ENCODE measurements around the gene CAMTA1. TPM values are rescaled to one million over a fixed set of nuclear protein-coding genes. Genes with fewer than 3 reads are reported as not detected.
A peak's percentile ranks its signal among the peaks of the same experiment; 100 is the strongest.

Gene CAMTA1
- total RNA-seq, 4 donors from 2014 or later: 57.4 to 88.3 (median 62.1) TPM

- H3K4me3 ChIP-seq: no peak overlapping the region
- H3K27me3 ChIP-seq: no peaks in the 10 kb centered on the region
- H3K27ac ChIP-seq: no peak overlapping the region
- H3K36me3 ChIP-seq: no peaks in the 10 kb centered on the region
- DNase-seq: no peak
- no peaks in the 10 kb centered on the region for H3K9me3 ChIP-seq
- no peaks in the 10 kb centered on the region for H3K4me1 ChIP-seq
- no peak for TF ChIP-seq POLR2A (IDR thresholded peaks at IDR 0.05)
- TF ChIP-seq, protein P1, sequence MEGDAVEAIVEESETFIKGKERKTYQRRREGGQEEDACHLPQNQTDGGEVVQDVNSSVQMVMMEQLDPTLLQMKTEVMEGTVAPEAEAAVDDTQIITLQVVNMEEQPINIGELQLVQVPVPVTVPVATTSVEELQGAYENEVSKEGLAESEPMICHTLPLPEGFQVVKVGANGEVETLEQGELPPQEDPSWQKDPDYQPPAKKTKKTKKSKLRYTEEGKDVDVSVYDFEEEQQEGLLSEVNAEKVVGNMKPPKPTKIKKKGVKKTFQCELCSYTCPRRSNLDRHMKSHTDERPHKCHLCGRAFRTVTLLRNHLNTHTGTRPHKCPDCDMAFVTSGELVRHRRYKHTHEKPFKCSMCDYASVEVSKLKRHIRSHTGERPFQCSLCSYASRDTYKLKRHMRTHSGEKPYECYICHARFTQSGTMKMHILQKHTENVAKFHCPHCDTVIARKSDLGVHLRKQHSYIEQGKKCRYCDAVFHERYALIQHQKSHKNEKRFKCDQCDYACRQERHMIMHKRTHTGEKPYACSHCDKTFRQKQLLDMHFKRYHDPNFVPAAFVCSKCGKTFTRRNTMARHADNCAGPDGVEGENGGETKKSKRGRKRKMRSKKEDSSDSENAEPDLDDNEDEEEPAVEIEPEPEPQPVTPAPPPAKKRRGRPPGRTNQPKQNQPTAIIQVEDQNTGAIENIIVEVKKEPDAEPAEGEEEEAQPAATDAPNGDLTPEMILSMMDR (IDR thresholded peaks at IDR 0.05): no peak
Measured at GRCh38 chr1:7019510-7019909, 234.3 kb downstream of the CAMTA1 start.

DNA sequence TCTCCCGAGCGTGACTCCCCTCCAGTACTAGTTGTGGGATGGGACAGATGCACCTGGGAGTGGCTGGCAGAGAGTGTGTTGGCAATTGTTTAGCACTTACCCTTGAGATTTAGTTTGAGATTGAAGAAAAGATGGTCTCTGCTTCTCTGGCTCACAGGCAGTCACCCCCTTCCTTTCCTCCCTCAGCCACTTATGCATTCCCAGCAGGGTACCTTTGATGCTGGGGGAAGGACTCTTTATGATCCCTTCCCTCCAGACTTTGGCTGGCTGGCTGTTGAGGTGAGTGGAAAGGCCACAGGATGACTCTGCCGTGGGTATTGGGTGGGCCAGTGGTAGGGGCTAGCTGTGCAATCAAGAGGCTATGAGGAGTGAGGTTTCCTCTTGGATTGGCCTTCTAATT lies 236.8 kb downstream of the CAMTA1 start:
- Histone ChIP-seq H3K9me3 (no peaks in the 10 kb centered on the region), H3K4me3 (no peak overlapping the region), H3K4me1 (no peaks in the 10 kb centered on the region), H3K36me3 (no peaks in the 10 kb centered on the region), H3K27ac (no peak overlapping the region), H3K27me3 (no peaks in the 10 kb centered on the region)
- no peak for TF ChIP-seq POLR2A (IDR thresholded peaks at IDR 0.05)
- TF ChIP-seq, protein P1 (IDR thresholded peaks at IDR 0.05): no peak
- DNase-seq: no peak

GRCh38 chr1:7025013-7025412 lies 239.8 kb downstream of the CAMTA1 start:
- Histone ChIP-seq H3K9me3 (no peaks in the 10 kb centered on the region), H3K36me3 (no peaks in the 10 kb centered on the region), H3K27ac (no peak overlapping the region), H3K4me3 (no peak overlapping the region), H3K27me3 (no peaks in the 10 kb centered on the region), H3K4me1 (no peaks in the 10 kb centered on the region)
- TF ChIP-seq POLR2A (IDR thresholded peaks at IDR 0.05): no peak
- TF ChIP-seq, protein P1 (IDR thresholded peaks at IDR 0.05): no peak
- no peak for DNase-seq

GRCh38 chr1:7026169-7026568 lies 240.9 kb downstream of the CAMTA1 start:
- Histone ChIP-seq H3K36me3 (no peaks in the 10 kb centered on the region), H3K4me3 (no peak overlapping the region), H3K27ac (no peak overlapping the region), H3K27me3 (no peaks in the 10 kb centered on the region), H3K4me1 (no peaks in the 10 kb centered on the region), H3K9me3 (no peaks in the 10 kb centered on the region)
- TF ChIP-seq POLR2A (IDR thresholded peaks at IDR 0.05): no peak
- TF ChIP-seq, protein P1 (IDR thresholded peaks at IDR 0.05): no peak
- DNase-seq: peak in 1 of 3 donors; percentile 18

- Histone ChIP-seq H3K9me3 (no peaks in the 10 kb centered on the region), H3K36me3 (no peaks in the 10 kb centered on the region), H3K4me1 (no peaks in the 10 kb centered on the region), H3K27me3 (no peaks in the 10 kb centered on the region), H3K4me3 (no peak overlapping the region), H3K27ac (no peak overlapping the region)
- TF ChIP-seq POLR2A (IDR thresholded peaks at IDR 0.05): no peak
- TF ChIP-seq, protein P1 (IDR thresholded peaks at IDR 0.05): no peak
- DNase-seq: no peak
Measured at GRCh38 chr1:7032992-7033391, 247.7 kb downstream of the CAMTA1 start.

DNA sequence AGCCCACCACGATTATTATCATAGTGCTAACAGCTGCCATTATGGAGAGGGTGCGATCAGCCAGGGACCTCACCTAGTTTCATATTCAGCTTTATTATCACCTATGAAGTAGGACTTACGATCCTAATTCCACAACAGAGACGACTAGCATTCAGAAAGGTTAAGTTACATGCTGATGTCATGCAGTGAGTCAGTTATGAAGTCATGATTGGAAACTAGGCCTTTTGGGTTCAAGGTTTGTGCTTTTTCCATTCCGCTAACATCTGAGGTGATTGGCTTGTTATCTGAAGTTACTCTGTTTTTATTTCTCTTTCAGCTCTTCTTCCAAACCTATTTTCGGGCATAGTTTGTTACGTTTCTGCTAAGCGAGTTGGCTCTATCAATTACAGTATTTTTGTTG lies 251.1 kb downstream of the CAMTA1 start:
- TF ChIP-seq, protein P1 (IDR thresholded peaks at IDR 0.05): no peak
- TF ChIP-seq POLR2A (IDR thresholded peaks at IDR 0.05): no peak
- Histone ChIP-seq H3K4me1 (no peaks in the 10 kb centered on the region), H3K27me3 (no peaks in the 10 kb centered on the region), H3K27ac (no peak overlapping the region), H3K9me3 (no peaks in the 10 kb centered on the region), H3K36me3 (no peaks in the 10 kb centered on the region), H3K4me3 (no peak overlapping the region)
- DNase-seq: no peak
